Activated naive CD4-positive, alpha-beta T cell treated with anti-CD3 and anti-CD28 coated beads for 36 hours (primary cell): ENCODE measurements around the gene MAPK8. TPM values are rescaled to one million over a fixed set of nuclear protein-coding genes. Genes with fewer than 3 reads are reported as not detected.
A peak's percentile ranks its signal among the peaks of the same experiment; 100 is the strongest.

Source experiments
- CTCF ChIA-PET: fragments of 350-600 bp; sonication (Branson Sonifier 250); formaldehyde crosslinking; loops from one replicate; lab custom pipeline; 2021; ENCODE audit warnings: antibody characterized with exemption; lab: Charles Lee
- DNase-seq: peaks from one replicate; pipeline ENCODE4 v3.0.0-alpha.2; 2020
- H3K27ac Mint-ChIP-seq: one replicate; pipeline ENCODE4 v1.8.0; 2021; ENCODE audit warnings: mild to moderate bottlenecking, mixed read lengths
- H3K27me3 Mint-ChIP-seq: one replicate; pipeline ENCODE4 v1.8.0; 2021; ENCODE audit warnings: low read depth, mixed read lengths
- H3K36me3 Mint-ChIP-seq: one replicate; pipeline ENCODE4 v1.8.0; 2021; ENCODE audit warnings: low read depth, mixed read lengths
- H3K4me1 Mint-ChIP-seq: one replicate; pipeline ENCODE4 v1.8.0; 2021; ENCODE audit warnings: low read depth, mixed read lengths
- H3K4me3 Mint-ChIP-seq: one replicate; pipeline ENCODE4 v1.8.0; 2021; ENCODE audit warnings: mild to moderate bottlenecking, moderate library complexity, mixed read lengths
- H3K9me3 Mint-ChIP-seq: one replicate; pipeline ENCODE4 v1.8.0; 2021; ENCODE audit warnings: mixed read lengths
- intact Hi-C: fragments of 100-400 bp; cut with micrococcal nuclease; formaldehyde crosslinking; loops from one replicate; pipeline ENCODE4 v1.15.1; 2023
- total RNA-seq, 2 experiments: library from RNA; stranded (reverse); gene quantifications; one replicate each; pipeline ENCODE4 v1.2.3, GENCODE V29; 2021

The MAPK8 gene
- total RNA-seq, 2 experiments from 2014 or later, result 29.7 to 36.2 TPM

GRCh38 chr10:48390933-48391845 lies 84.7 kb downstream of the MAPK8 start:
- peak; percentile 15 for DNase-seq
- Mint-ChIP-seq H3K36me3 (no peaks in the 10 kb centered on the region), H3K27ac (no peak overlapping the region), H3K9me3 (no peaks in the 10 kb centered on the region), H3K4me3 (no peak overlapping the region), H3K27me3 (no peaks in the 10 kb centered on the region), H3K4me1 (peaks cover 53% of the 10 kb centered on the region)
- CTCF ChIA-PET, result interaction anchor here (0.7 to 1.9 kb wide), 4 partner anchors 24 to 116 kb away, joined by 3 to 5 read pairs (median 3); no protein-coding TSS in a partner anchor
- intact Hi-C loops, result loop anchor here (1.0 kb wide), 1 partner anchor 85 kb away; the partner anchor contains the start of gene MAPK8

GRCh38 chr10:48391994-48392393 lies 85.5 kb downstream of the MAPK8 start:
- CTCF ChIA-PET, result interaction anchor here (0.7 to 1.9 kb wide), 5 partner anchors 20 to 264 kb away, joined by 3 to 5 read pairs (median 3); no protein-coding TSS in a partner anchor
- Mint-ChIP-seq H3K4me3 (no peak overlapping the region), H3K4me1 (peaks cover 53% of the 10 kb centered on the region), H3K9me3 (no peaks in the 10 kb centered on the region), H3K36me3 (no peaks in the 10 kb centered on the region), H3K27me3 (no peaks in the 10 kb centered on the region), H3K27ac (no peak overlapping the region)
- intact Hi-C loops, result loop anchor here (1.0 kb wide), 1 partner anchor 86 kb away; the partner anchor contains the start of gene MAPK8
- no peak for DNase-seq

- no peaks in the 10 kb centered on the region for H3K27me3 Mint-ChIP-seq
- CTCF ChIA-PET, result no interaction called here
- peaks cover 24% of the 10 kb centered on the region for H3K4me1 Mint-ChIP-seq
- no peak for DNase-seq
- intact Hi-C loops, result no loop called here
- no peak overlapping the region for H3K4me3 Mint-ChIP-seq
- no peaks in the 10 kb centered on the region for H3K36me3 Mint-ChIP-seq
- no peak overlapping the region for H3K27ac Mint-ChIP-seq
- H3K9me3 Mint-ChIP-seq, result no peaks in the 10 kb centered on the region
Observed at GRCh38 chr10:48398261-48398660, 91.8 kb downstream of the MAPK8 start.

DNA sequence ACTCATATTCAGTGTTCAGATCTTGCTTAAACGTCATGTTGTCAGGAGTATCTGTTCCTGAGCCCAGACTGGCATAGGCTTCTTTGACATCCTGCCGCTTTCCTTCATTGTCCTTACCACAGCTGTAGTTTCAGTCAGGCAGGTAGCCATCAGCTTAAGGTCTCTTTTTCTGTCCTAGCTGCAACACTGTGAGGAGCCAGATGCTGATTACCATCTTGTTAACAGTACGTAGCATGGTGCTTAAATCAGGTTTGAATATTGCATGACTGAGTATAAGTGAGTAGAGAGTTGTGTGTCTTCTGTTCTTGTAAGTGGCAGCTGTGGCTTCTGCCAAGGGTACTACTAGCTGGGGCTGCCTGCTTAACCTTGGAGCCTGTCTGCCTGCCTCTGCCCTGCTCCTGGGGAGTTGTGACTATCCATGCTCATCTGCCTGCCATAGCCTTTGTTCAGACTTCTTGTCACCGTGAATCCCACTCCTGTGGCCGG lies 92.6 kb downstream of the MAPK8 start:
- Mint-ChIP-seq H3K36me3 (no peaks in the 10 kb centered on the region), H3K27me3 (no peaks in the 10 kb centered on the region), H3K9me3 (no peaks in the 10 kb centered on the region), H3K27ac (no peak overlapping the region), H3K4me3 (no peak overlapping the region), H3K4me1 (peaks cover 20% of the 10 kb centered on the region)
- CTCF ChIA-PET, result interaction anchor here (1.1 to 1.2 kb wide), 2 partner anchors 11 to 14 kb away, joined by 3 to 5 read pairs; no protein-coding TSS in a partner anchor
- intact Hi-C loops, result no loop called here
- DNase-seq, result no peak

- Mint-ChIP-seq H3K4me1 (peaks cover 20% of the 10 kb centered on the region), H3K36me3 (peaks cover 2% of the 10 kb centered on the region), H3K27ac (no peak overlapping the region), H3K4me3 (no peak overlapping the region), H3K27me3 (no peaks in the 10 kb centered on the region), H3K9me3 (no peaks in the 10 kb centered on the region)
- no peak for DNase-seq
- intact Hi-C loops, result no loop called here
- CTCF ChIA-PET, result interaction anchor here (1.1 to 1.2 kb wide), 2 partner anchors 12 to 14 kb away, joined by 3 to 5 read pairs; no protein-coding TSS in a partner anchor
Observed at GRCh38 chr10:48399551-48399950, 93.1 kb downstream of the MAPK8 start.

DNA sequence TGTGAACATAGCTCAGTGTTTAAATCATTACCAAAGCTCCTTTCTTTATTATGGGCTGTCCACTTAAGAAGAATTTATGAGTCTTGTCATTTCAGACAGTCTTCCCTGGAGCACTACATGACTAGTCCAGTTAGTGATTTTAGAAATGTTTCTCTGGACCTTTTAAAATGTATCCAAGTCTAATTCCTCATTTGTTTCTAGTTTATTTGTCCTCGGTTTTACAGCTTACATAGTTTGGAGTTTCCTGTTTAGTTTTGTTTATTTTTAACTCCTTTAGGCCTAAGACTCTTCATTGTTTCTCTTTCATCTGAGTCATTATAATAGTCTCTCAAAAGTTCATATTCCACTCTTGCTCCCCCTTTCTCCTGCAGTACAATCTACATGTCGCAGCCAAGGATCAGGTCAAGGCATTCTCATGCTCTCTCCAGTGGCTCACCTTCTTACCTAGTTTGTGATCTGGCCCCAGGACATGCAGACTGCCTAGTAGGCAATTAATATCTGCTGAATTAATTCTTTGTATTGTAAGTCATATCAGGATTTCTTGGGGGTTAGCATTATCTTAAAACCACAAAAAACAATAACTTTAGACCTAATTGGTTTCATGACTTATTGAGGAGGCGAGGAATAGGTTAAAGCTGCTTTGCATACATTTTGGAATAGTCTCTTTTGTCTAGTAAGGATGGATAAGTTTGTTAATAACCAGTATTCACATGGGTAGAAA lies 93.8 kb downstream of the MAPK8 start:
- intact Hi-C loops, result no loop called here
- no peak for DNase-seq
- Mint-ChIP-seq H3K27me3 (no peaks in the 10 kb centered on the region), H3K27ac (no peak overlapping the region), H3K9me3 (no peaks in the 10 kb centered on the region), H3K4me1 (peaks cover 20% of the 10 kb centered on the region), H3K4me3 (no peak overlapping the region), H3K36me3 (peaks cover 3% of the 10 kb centered on the region)
- CTCF ChIA-PET, result interaction anchor here (1.2 kb wide), 1 partner anchor 15 kb away, joined by 5 read pairs; no protein-coding TSS in a partner anchor

DNA sequence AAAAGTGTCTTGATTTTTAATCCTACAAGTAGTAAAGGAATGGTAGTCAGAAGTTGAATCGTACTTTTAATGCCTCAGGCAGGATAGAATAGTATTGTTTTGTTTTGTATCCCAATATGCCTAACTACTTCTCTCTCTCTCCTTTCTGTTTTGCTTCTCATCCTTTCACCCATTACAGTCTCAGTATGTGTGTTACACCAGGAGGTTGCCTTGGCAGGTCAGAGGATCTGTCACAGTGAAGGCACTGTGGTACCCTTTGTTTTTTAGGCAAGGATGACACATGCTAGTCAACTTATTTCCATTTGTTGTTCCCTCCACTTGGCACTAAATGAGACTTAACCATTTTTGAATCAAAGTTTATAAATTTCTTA lies 94.4 kb downstream of the MAPK8 start:
- no peak overlapping the region for H3K4me3 Mint-ChIP-seq
- H3K4me1 Mint-ChIP-seq, result peaks cover 20% of the 10 kb centered on the region
- H3K9me3 Mint-ChIP-seq, result no peaks in the 10 kb centered on the region
- H3K27me3 Mint-ChIP-seq, result no peaks in the 10 kb centered on the region
- H3K27ac Mint-ChIP-seq, result no peak overlapping the region
- peaks cover 5% of the 10 kb centered on the region for H3K36me3 Mint-ChIP-seq
- DNase-seq, result no peak
- intact Hi-C loops, result no loop called here
- CTCF ChIA-PET, result no interaction called here

GRCh38 chr10:48404646-48405045 lies 98.2 kb downstream of the MAPK8 start:
- CTCF ChIA-PET, result interaction anchor here (1.2 kb wide), 1 partner anchor 253 kb away, joined by 3 read pairs; no protein-coding TSS in a partner anchor
- Mint-ChIP-seq H3K9me3 (no peaks in the 10 kb centered on the region), H3K27me3 (no peaks in the 10 kb centered on the region), H3K36me3 (peaks cover 9% of the 10 kb centered on the region), H3K4me3 (no peak overlapping the region), H3K27ac (no peak overlapping the region), H3K4me1 (peaks cover 6% of the 10 kb centered on the region)
- DNase-seq, result no peak
- intact Hi-C loops, result no loop called here

DNA sequence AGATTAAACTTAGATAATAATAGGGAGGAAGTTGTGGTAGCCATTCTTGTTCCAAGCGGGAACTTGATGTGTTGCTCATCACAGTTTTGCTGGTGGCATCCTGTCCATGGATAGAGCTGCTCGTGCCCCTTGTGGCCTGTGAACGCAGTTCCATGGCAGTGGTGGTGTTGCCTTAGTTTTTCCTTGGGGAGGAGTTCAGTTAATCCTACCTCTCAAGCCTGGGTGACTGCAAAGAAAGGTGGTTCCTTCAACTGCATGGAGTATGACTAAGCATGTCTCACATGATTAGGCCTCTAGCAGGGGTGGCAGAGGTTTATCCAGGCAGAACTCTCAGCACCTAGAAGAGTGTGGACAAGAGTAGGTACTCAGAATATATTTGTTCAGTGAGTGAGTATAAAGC lies 99.7 kb downstream of the MAPK8 start:
- peaks cover 2% of the 10 kb centered on the region for H3K9me3 Mint-ChIP-seq
- CTCF ChIA-PET, result no interaction called here
- H3K4me1 Mint-ChIP-seq, result no peaks in the 10 kb centered on the region
- intact Hi-C loops, result no loop called here
- H3K27me3 Mint-ChIP-seq, result no peaks in the 10 kb centered on the region
- no peak overlapping the region for H3K4me3 Mint-ChIP-seq
- DNase-seq, result no peak
- H3K27ac Mint-ChIP-seq, result no peak overlapping the region
- peaks cover 22% of the 10 kb centered on the region for H3K36me3 Mint-ChIP-seq

- CTCF ChIA-PET, result no interaction called here
- Mint-ChIP-seq H3K4me3 (no peak overlapping the region), H3K27me3 (no peaks in the 10 kb centered on the region), H3K36me3 (peaks cover 26% of the 10 kb centered on the region), H3K9me3 (peaks cover 2% of the 10 kb centered on the region), H3K4me1 (no peaks in the 10 kb centered on the region), H3K27ac (no peak overlapping the region)
- intact Hi-C loops, result no loop called here
- no peak for DNase-seq
Observed at GRCh38 chr10:48406658-48407057, 100.2 kb downstream of the MAPK8 start.

DNA sequence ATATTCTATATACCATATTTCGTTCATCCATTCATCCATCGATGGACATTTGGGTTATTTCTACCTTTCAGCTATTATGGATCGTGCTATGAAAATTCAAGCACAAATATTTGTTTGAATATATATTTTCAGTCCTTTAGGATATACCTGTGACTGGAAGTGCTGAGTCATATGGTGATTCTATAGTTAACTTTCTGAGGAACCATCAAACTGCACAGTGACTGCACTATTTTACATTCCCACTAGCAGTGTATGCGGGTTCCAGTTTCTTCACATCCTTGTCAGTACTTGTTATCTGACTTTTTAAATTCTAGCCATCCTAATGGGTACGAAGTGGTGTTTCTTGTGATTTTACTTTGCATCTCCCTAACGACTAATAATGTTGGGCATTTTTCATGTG lies 104.0 kb downstream of the MAPK8 start:
- Mint-ChIP-seq H3K4me1 (no peaks in the 10 kb centered on the region), H3K9me3 (peaks cover 15% of the 10 kb centered on the region), H3K27me3 (no peaks in the 10 kb centered on the region), H3K4me3 (no peak overlapping the region), H3K36me3 (peaks cover 42% of the 10 kb centered on the region), H3K27ac (no peak overlapping the region)
- intact Hi-C loops, result no loop called here
- no peak for DNase-seq
- CTCF ChIA-PET, result interaction anchor here (0.9 kb wide), 1 partner anchor 26 kb away, joined by 3 read pairs; no protein-coding TSS in a partner anchor

DNA sequence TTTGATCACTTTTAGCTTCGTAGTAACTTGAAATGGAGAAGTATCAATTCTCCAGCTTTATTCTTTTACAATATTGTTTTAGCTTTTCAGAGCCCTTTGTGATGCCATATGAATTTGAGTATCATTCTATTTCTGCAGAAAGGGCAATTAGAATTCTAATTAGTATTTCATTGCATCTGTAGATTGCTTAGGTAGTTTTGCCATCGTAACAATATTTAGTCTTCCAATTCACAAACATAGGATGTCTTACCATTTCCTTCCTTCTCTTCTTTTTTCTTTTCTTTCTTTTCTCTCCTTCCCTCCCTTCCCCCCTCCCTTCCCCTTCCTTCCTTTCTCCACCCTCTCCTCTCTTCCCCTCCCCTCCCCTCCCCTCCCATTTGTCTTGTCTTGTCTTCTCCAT lies 105.0 kb downstream of the MAPK8 start:
- no peak for DNase-seq
- Mint-ChIP-seq H3K4me3 (no peak overlapping the region), H3K9me3 (peaks cover 15% of the 10 kb centered on the region), H3K27me3 (no peaks in the 10 kb centered on the region), H3K36me3 (peaks cover 37% of the 10 kb centered on the region), H3K27ac (no peak overlapping the region), H3K4me1 (no peaks in the 10 kb centered on the region)
- intact Hi-C loops, result no loop called here
- CTCF ChIA-PET, result interaction anchor here (1.2 kb wide), 1 partner anchor 19 kb away, joined by 3 read pairs; no protein-coding TSS in a partner anchor
